Heart left ventricle (tissue), 13 donors: ENCODE results near the gene ABLIM1.

Experiments
- CTCF ChIP-seq, 12 donors: fragments of 200-600 bp; sonication (generic) in 4 of 12; IDR thresholded peaks; one replicate each; pipeline versions ENCODE4 v1.5.0 to v1.8.0; 2018 to 2022; ENCODE audit warnings: antibody characterized with exemption in 12 of 12, mild to moderate bottlenecking in 5 of 12
- POLR2A ChIP-seq, 2 donors: fragments of 450-650 bp; IDR thresholded peaks; one replicate each; pipeline ENCODE4 v1.6.1; 2017; ENCODE audit warnings: antibody characterized with exemption in 2 of 2, mild to moderate bottlenecking in 2 of 2, moderate library complexity in 2 of 2
- donor health status: ischemic (EF 13 %, LVEDD 7.1; RV severe dilation, severe dysfunction).
- donor health status: DM: no; HTN: yes; CAD: no.
- donor health status: DM: no; HTN: no; CAD: no.
- donor health status: ischemic (EF 25% LVEDD 6.9; RV normal size, moderate dysfunction).
- donor health status: ischemic (EF 25% LVEDD 5.7; RV mildly dilated, moderate dysfunction).
- donor health status: ischemic (EF 35%, LVEDD 5.7; RV mildly dilated, moderate dysfunction).
- donor health status: nonischemic (EF 11% LVEDD 7.7; RV severe dilation, severe dysfunction).
- donor health status: DM: yes; HTN: yes; CAD: no.
- donor health status: PGD.
- donor health status: ischemic (EF 29% LVEDD 5.4; RV normal size, mild dysfunction).
- donor health status: nonischemic (EF 23%, LVEDD 6.1; RV moderate dilation, normal function).

GRCh38 chr10:114669648-114670047, 11.6 kb upstream of the ABLIM1 start:
- no peak for TF ChIP-seq CTCF (IDR thresholded peaks at IDR 0.05)
- no peak for TF ChIP-seq POLR2A (IDR thresholded peaks at IDR 0.05)
